Uterus (tissue), 2 donors: ENCODE results near the gene NR3C2.

Experiments used
- POLR2A ChIP-seq, 2 donors: fragments of 450-650 bp; IDR thresholded peaks; one replicate each; pipeline ENCODE4 v1.6.1; 2016; ENCODE audit warnings: antibody characterized with exemption in 2 of 2, mild to moderate bottlenecking in 1 of 2, moderate library complexity in 1 of 2
- TF ChIP-seq, protein P1 (sequence below), 4 experiments: fragments of 200-600 bp in 2 of 4; fragments of 450-650 bp in 2 of 4; sonication (generic) in 2 of 4; IDR thresholded peaks; one replicate each; pipeline ENCODE4 v1.5.1; 2016 to 2019; ENCODE audit warnings: antibody characterized with exemption in 4 of 4, mild to moderate bottlenecking in 2 of 4, moderate library complexity in 1 of 4

DNA sequence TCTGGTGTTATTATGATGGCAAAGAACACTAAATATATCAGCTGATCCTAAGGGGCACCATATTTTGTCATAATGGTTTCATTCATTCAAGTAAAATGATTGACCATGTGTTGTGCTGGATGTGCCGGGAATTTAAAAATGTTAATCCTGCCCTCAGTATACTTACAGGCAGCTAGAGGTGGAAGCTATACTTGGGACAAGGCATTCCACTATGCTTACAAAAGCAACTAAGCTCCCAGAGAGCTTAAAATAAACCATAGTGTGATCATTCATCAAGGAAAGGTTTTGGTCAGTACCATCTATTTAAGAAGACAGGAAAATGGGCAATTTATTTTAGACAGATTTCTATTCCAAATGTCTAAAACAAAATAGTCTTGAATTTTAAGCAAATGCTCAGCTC lies 46.4 kb downstream of the NR3C2 start:
- TF ChIP-seq, protein P1, sequence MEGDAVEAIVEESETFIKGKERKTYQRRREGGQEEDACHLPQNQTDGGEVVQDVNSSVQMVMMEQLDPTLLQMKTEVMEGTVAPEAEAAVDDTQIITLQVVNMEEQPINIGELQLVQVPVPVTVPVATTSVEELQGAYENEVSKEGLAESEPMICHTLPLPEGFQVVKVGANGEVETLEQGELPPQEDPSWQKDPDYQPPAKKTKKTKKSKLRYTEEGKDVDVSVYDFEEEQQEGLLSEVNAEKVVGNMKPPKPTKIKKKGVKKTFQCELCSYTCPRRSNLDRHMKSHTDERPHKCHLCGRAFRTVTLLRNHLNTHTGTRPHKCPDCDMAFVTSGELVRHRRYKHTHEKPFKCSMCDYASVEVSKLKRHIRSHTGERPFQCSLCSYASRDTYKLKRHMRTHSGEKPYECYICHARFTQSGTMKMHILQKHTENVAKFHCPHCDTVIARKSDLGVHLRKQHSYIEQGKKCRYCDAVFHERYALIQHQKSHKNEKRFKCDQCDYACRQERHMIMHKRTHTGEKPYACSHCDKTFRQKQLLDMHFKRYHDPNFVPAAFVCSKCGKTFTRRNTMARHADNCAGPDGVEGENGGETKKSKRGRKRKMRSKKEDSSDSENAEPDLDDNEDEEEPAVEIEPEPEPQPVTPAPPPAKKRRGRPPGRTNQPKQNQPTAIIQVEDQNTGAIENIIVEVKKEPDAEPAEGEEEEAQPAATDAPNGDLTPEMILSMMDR (IDR thresholded peaks at IDR 0.05): no peak
- TF ChIP-seq POLR2A (IDR thresholded peaks at IDR 0.05): no peak
